Non-pigmented ciliary epithelial cell (primary cell): ENCODE results near the gene STMN3.
"Not testable (repeated sequence)": the region's sequence is repeated elsewhere in the genome, so short reads cannot be mapped to it uniquely, and the experiment has no call there.

Experiments
- DNase-seq: peaks from one replicate; pipeline ENCODE4 v3.0.0-alpha.2; 2010; ENCODE audit warnings: low read depth

The STMN3 gene

GRCh38 chr20:63635431-63636141 lies 17.6 kb downstream of the STMN3 start:
- no peak for DNase-seq

GRCh38 chr20:63633732-63634131 lies 19.5 kb downstream of the STMN3 start:
- no peak for DNase-seq

GRCh38 chr20:63631426-63631825 lies 21.8 kb downstream of the STMN3 start:
- not testable (repeated sequence) for DNase-seq

- not testable (repeated sequence) for DNase-seq
Measured at GRCh38 chr20:63630956-63631355, 22.3 kb downstream of the STMN3 start.

GRCh38 chr20:63628246-63628975 lies 24.8 kb downstream of the STMN3 start:
- DNase-seq, result no peak

GRCh38 chr20:63627751-63628245 lies 25.4 kb downstream of the STMN3 start:
- no peak for DNase-seq

GRCh38 chr20:63627129-63627750 lies 26.0 kb downstream of the STMN3 start:
- DNase-seq, result peak; percentile 53

GRCh38 chr20:63626424-63627128 lies 26.6 kb downstream of the STMN3 start, which contains the start of gene GMEB2:
TSS of gene GMEB2 (minus strand) at chr20:63627101. CDS start at chr20:63619397, 7,704 bp downstream.
- no peak for DNase-seq

- DNase-seq, result no peak
Measured at GRCh38 chr20:63625771-63626423, 27.3 kb downstream of the STMN3 start.

- no peak for DNase-seq
Measured at GRCh38 chr20:63624486-63624885, 28.7 kb downstream of the STMN3 start.

GRCh38 chr20:63622732-63623131 lies 30.5 kb downstream of the STMN3 start:
- no peak for DNase-seq

GRCh38 chr20:63622096-63622495 lies 31.1 kb downstream of the STMN3 start:
- DNase-seq, result no peak

- no peak for DNase-seq
Measured at GRCh38 chr20:63620991-63621390, 32.2 kb downstream of the STMN3 start.

GRCh38 chr20:63619505-63619904 lies 33.7 kb downstream of the STMN3 start:
- no peak for DNase-seq

GRCh38 chr20:63619086-63619485 lies 34.1 kb downstream of the STMN3 start:
- DNase-seq, result no peak

- DNase-seq, result no peak
Measured at GRCh38 chr20:63618291-63618980, 34.8 kb downstream of the STMN3 start.

GRCh38 chr20:63617876-63618265 lies 35.4 kb downstream of the STMN3 start:
- DNase-seq, result no peak

- no peak for DNase-seq
Measured at GRCh38 chr20:63617092-63617875, 35.9 kb downstream of the STMN3 start.

- DNase-seq, result not testable (repeated sequence)
Measured at GRCh38 chr20:63613863-63614594, 39.2 kb downstream of the STMN3 start.
